GM03348 (cell line): ENCODE measurements around the gene NCS1.

Source experiments
- DNase-seq: peaks from one replicate; pipeline ENCODE4 v3.0.0; 2012; ENCODE audit warnings: low spot score

NCS1 gene

GRCh38 chr9:130172161-130172857 is at the start of gene NCS1:
Gene NCS1, plus strand, starts transcription at chr9:130172404. Its CDS starts 260 bp downstream, at chr9:130172664.
- peak; percentile 99 for DNase-seq

DNA sequence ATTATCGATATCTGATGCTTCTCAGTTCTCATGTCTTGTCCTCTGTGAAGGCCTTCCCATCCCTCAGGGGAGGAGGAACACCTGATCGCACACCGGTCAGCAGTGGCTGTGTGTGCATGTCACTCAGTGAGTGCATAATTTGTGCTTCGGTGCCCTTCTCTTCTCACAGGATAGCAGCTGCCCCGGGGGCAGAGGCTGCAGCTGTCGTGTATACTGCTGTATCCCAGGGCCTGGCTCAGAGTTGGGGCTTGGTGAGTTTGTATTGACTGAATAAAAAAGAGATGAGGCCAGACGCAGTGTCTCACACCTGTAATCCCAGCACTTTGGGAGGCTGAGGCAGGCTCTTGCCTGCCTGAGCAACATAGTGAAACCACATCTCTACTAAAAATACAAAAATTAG is 49.7 kb upstream of the NCS1 start:
- DNase-seq, result no peak

DNA sequence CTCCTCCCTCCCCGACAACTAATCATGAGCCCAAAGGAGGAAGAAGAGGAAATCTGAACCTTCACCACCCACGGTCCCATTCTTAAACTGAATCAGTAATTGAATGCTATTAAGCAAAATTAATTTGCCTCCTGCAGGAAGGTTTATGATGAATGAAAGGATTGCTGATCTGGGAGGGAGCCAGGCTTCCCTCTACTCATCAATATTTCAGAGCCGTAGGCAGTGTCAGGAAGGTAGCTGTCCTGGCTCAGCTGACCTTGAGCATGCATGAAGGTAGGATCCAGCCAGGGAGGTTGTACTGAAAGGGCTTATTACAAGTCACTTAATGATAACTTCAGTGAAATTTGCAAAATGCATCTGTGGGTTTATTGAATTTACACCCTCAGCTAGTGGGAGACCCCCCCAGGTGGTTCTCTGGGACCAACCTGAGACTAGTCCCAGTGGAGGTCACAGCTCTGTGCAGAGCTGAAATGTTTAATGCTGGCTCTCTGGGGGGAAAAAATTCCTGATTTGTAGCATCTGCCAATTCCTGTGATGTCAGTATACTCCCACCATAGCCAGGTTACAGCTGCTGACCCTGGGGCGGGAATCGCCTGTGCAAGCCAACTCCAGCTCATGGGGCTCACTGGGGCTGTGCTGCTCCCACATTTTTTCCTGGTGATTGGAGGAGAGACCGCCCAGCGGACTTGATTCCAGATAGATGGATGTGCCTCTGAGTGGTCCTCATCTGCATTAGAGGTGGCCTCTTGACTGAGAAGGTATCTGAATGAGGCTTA is 47.9 kb upstream of the NCS1 start:
- DNase-seq, result no peak

- no peak for DNase-seq
Measured at GRCh38 chr9:130126721-130127433, 45.3 kb upstream of the NCS1 start.

DNA sequence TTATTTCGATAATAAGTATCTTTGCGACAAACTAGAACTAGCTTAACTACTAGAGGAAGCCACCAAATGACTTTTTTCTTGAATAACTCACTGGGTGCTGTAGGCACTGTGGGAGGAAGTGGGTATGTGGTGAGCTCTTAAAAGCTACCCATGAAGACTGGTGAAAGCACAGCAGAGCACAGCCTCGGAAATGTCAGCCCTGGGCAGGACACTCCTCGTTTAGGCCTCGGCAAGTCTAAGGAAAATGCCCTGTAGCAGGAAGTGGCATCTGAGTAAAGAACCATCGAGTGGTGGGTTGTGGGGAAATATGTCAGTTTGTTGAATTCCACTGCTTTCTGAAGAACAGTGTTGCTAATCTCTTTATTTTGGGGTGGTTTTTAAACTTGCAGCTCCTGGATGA is 44.0 kb upstream of the NCS1 start:
- no peak for DNase-seq

- DNase-seq, result no peak
Measured at GRCh38 chr9:130128733-130129431, 43.3 kb upstream of the NCS1 start.

GRCh38 chr9:130129432-130130061 is 42.7 kb upstream of the NCS1 start:
- no peak for DNase-seq

DNA sequence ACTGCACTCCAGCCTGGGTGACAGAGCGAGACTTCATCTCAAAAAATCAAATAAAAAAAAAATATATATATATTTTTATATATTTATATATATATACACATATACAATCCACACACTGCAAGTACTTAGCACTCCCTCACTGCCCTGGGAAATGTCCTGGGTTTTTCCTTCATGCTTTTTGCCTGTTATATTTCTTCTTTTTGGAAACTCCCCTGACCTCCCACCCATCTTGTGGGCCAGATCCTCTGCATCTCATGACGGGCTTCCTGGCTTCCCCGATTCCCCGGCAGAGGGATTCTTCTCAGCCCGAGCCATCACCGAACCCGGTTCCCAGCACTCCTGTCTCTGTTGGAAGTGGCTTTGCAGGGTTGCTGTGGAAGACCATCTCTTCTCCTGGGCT is 39.5 kb upstream of the NCS1 start:
- no peak for DNase-seq

- no peak for DNase-seq
Measured at GRCh38 chr9:130137081-130137640, 35.0 kb upstream of the NCS1 start.

DNA sequence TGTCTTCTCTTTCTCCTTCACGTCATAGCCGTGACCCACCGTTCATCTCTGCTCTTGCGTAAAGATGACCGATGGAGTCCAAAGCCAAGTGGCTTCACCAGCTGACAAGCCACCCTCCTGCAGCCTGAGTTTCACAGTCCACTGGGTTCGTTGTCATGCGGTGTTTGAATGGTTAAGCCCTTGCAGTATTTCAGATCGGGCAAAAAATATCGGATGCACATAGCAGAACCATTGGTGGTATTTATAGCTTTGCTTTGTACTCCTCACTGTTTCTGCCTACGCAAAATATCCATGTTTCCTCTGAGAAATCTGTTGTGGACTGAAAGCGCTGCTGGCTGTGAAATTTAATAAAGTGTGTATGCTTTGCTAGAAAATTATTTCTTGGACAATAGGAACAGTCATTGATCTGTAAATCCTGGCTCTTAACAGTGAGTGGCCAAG is 34.5 kb upstream of the NCS1 start:
- DNase-seq, result no peak

DNA sequence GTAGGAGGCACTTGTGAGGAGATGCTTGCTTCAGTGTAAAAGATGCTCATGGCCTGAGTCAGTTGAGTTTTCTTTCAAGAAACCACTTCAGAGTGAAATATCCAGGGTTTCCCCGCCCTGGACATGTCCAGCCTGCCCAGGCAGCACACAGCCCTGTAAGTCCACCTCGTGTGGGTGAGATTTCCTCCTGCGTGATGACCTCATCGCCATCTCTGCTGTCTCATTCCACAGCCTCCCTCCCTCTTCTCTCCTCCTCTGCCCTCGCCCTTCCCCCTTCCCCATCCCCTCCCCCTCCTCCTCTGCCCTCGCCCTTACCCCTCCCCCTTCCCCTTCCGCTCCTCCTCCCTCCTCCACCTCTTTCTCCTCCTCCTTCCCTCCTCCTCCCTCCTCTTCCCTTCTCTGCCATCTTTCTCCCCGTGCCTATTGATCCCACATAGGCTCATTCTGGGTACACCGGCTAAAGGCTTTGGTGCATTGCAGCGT is 34.0 kb upstream of the NCS1 start:
- DNase-seq, result peak; percentile 91

DNA sequence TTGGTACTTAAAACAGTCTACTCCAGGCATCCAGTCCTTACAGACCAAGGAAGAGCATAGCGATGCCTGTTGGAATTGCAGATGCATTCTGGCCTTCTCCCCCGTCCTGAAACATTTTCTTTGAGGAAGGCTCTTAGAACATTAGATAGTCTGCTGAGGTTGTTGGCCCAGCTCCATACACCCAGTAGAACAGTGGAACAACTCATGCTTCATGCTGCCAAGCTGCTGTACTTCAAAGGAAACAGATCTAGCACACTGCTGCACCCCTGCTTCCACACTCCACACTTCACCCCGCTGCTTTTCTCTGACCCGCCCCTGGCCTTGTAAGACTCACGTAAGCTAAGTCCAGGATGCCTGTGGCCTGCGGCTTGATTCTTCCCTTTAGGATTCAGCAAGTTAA is 33.4 kb upstream of the NCS1 start:
- peak; percentile 83 for DNase-seq

GRCh38 chr9:130139251-130139650 is 33.0 kb upstream of the NCS1 start:
- DNase-seq, result no peak

DNA sequence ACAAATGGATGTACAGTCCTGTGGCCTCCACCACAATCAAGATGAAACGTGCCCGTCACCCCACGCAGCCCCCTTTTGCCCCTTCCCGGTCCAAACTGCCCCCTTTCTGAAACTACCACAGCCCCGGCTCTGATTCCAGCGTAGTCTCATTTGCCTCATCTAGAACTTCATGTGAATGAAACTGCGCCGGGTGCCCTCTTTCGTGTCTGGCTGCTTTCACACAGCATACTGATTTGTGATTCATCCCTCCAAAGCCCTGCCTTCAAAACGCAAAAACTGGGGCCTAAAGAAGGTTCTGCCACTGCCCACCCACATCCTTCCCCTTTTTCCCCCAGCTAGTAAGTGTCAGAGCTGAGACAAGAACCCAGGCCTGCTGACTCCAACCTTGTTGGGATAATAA is 31.5 kb upstream of the NCS1 start:
- no peak for DNase-seq

DNA sequence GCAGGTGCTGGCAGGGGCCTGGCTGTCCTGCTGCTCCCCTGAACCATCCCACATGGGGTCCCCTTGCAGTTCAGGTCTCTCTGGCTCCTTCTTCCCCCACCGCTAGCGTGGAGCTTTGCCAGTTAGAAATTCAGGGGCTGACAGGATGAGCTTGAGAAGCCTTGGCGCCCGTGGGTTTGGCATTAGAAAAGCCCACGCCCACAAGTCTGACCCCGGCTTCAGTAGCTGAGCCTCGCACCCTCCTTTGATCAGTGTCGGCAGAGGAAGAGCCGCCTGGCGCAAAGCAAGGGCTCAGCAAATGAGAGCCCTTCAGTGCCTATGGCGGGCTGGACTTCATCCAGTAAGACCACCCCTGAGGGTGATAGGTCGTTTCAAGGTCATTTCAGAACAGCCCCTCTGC is 30.1 kb upstream of the NCS1 start:
- DNase-seq, result no peak

GRCh38 chr9:130142641-130143040 is 29.6 kb upstream of the NCS1 start:
- no peak for DNase-seq

DNA sequence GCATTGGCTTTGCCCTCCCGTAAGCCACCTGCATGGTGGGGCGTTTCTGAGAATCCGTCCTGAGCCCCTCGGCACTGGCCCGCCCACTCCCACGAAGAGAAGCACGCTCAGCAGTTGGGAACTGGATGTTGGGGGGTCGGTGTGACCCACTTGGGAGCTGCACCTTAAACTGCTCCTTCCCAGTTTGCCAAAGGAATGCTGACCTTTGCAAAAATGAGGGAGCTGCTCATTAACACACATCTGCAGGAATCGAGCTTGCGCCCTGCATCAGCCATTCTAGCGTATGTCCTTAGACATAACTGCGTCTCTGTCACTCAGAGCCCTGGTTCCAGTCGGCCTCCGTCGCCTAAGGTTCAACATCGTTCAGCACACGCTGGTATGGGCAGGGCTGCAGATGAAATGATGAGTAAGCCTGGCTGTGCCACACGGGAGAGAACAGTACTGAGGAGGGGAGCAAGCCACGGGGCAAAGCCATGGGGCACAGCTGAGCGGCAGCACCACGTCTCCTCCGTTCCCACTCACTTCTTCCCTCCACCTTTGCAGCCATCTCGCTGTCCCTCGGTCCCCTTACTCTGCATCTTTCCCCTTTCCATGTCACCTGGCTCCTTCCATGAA is 28.8 kb upstream of the NCS1 start:
- DNase-seq, result no peak

GRCh38 chr9:130143958-130144366 is 28.2 kb upstream of the NCS1 start:
- DNase-seq, result peak; percentile 60

DNA sequence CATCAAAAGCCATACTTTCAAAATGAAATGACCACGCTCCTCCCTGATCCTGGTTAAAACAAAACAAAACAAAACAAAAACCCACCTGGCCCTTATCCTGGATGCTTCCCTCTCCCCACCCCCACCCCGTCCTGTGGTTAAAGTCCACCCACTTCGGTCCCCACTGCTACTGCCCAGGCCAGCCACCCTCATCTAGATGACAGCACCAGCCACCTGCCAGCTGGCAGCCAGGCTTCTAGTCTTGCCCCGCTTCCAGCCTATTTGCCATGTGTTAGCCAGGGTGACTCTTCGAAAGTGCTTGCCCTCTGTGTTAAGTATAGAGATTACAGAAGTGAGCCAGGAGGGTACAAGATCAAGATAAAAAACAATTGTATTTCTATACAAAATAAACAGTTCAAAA is 27.5 kb upstream of the NCS1 start:
- no peak for DNase-seq

- DNase-seq, result no peak
Measured at GRCh38 chr9:130145658-130146057, 26.5 kb upstream of the NCS1 start.

GRCh38 chr9:130147198-130147597 is 25.0 kb upstream of the NCS1 start:
- DNase-seq, result no peak
